H1 (cell line): ENCODE measurements around the gene CHTF18. TPM values are rescaled to one million over a fixed set of nuclear protein-coding genes. Genes with fewer than 3 reads are reported as not detected.

Experiments used
- CTCF ChIA-PET: fragments of 300-600 bp; sonication (Branson Sonifier 250); formaldehyde crosslinking; loops from one replicate; lab custom pipeline; 2021; ENCODE audit not compliant: partially characterized antibody; lab: Charles Lee
- POLR2A ChIA-PET: fragments of 300-600 bp; sonication (Branson Sonifier 250); formaldehyde crosslinking; loops from one replicate; lab custom pipeline; 2021; ENCODE audit warnings: inconsistent platforms; ENCODE audit not compliant: partially characterized antibody; lab: Charles Lee
- DNase-seq, 2 experiments: peaks; one replicate each; pipeline versions ENCODE4 v3.0.0 to v3.0.0-alpha.2; 2010 to 2022; ENCODE audit warnings: low spot score in 2 of 2, low read depth in 1 of 2, mixed read lengths in 1 of 2
- FAIRE-seq: peaks from 2 replicates; lab custom pipeline; 2011; peaks lifted over from hg19 to GRCh38; lab: Jason Lieb, UNC
- H2AFZ ChIP-seq: 2 replicates; pipeline ENCODE4 v1.8.1; 2012; ENCODE audit warnings: low read length, inconsistent platforms
- H2AK5ac ChIP-seq: 2 replicates; pipeline ENCODE4 v1.6.1; 2013; ENCODE audit warnings: low read depth, low read length
- H2BK120ac ChIP-seq: replicated peaks from 2 replicates; pipeline ENCODE3; 2013; ENCODE audit warnings: low read depth, low read length, inconsistent platforms
- H2BK12ac ChIP-seq: 2 replicates; pipeline ENCODE4 v1.6.1; 2013; ENCODE audit warnings: low read depth, low read length
- H2BK15ac ChIP-seq: 2 replicates; pipeline ENCODE4 v1.6.1; 2013; ENCODE audit warnings: low read length
- H2BK20ac ChIP-seq: 2 replicates; pipeline ENCODE4 v1.6.1; 2013; ENCODE audit warnings: low read length
- H2BK5ac ChIP-seq: 2 replicates; pipeline ENCODE4 v1.6.1; 2013; ENCODE audit warnings: low read depth, low read length
- H3K14ac ChIP-seq: 2 replicates; pipeline ENCODE4 v1.6.1; 2013; ENCODE audit warnings: inconsistent platforms; ENCODE audit not compliant: insufficient read length
- H3K18ac ChIP-seq: 2 replicates; pipeline ENCODE4 v1.6.1; 2013; ENCODE audit warnings: low read length; ENCODE audit errors: extremely low read depth
- H3K23ac ChIP-seq: 2 replicates; pipeline ENCODE4 v1.6.1; 2013; ENCODE audit warnings: inconsistent platforms; ENCODE audit not compliant: insufficient read length
- H3K23me2 ChIP-seq: 2 replicates; pipeline ENCODE4 v1.6.1; 2013; ENCODE audit warnings: low read depth, low read length
- H3K27ac ChIP-seq: 2 replicates; pipeline ENCODE4 v1.6.1; 2011; ENCODE audit warnings: low read depth, low read length, inconsistent platforms
- H3K27me3 ChIP-seq, 4 experiments: replicated peaks in 1 of 4; 1 replicate in 1 of 4; 2 replicates in 3 of 4; pipeline versions ENCODE4 v1.6.1 to v1.8.1; 2011 to 2013; ENCODE audit warnings: low read length in 3 of 4, mild to moderate bottlenecking in 3 of 4, inconsistent platforms in 2 of 4, mixed read lengths in 2 of 4, moderate library complexity in 1 of 4; ENCODE audit not compliant: control insufficient read depth in 3 of 4, insufficient read depth in 3 of 4; ENCODE audit errors: extremely low read depth in 1 of 4
- H3K36me3 ChIP-seq, 4 experiments: 2 replicates each; pipeline versions ENCODE4 v1.6.1 to v1.8.1; 2011 to 2013; ENCODE audit warnings: mild to moderate bottlenecking in 4 of 4, low read length in 3 of 4, moderate library complexity in 2 of 4, control low read depth in 1 of 4, inconsistent platforms in 1 of 4; ENCODE audit not compliant: insufficient read depth in 4 of 4, control insufficient read depth in 2 of 4
- H3K4ac ChIP-seq: replicated peaks from 2 replicates; pipeline ENCODE3; 2013; ENCODE audit warnings: low read length, low read depth, mixed read lengths, inconsistent platforms; ENCODE audit not compliant: insufficient read length
- H3K4me1 ChIP-seq, 4 experiments: replicated peaks in 1 of 4; 1 replicate in 1 of 4; 2 replicates in 3 of 4; pipeline versions ENCODE4 v1.6.1 to v1.8.1; 2011 to 2013; ENCODE audit warnings: low read length in 3 of 4, inconsistent platforms in 2 of 4, mixed read lengths in 1 of 4; ENCODE audit not compliant: insufficient read depth in 4 of 4, control insufficient read depth in 3 of 4
- H3K4me2 ChIP-seq, 2 experiments: 2 replicates each; pipeline versions ENCODE4 v1.6.1 to v1.8.1; 2011 to 2013; ENCODE audit warnings: low read depth in 2 of 2, low read length in 2 of 2, control low read depth in 1 of 2, inconsistent platforms in 1 of 2, mild to moderate bottlenecking in 1 of 2; ENCODE audit not compliant: insufficient read depth in 1 of 2
- H3K4me3 ChIP-seq, 4 experiments: fragments of 200-600, 300-600 bp in 1 of 4; sonication (generic), shearing (Covaris generic), sonication (Bioruptor Twin) in 1 of 4; 2 replicates each; pipeline versions ENCODE4 v1.5.1 to v1.8.1; 2011 to 2016; ENCODE audit warnings: low read length in 4 of 4, low read depth in 3 of 4, control low read depth in 2 of 4, inconsistent platforms in 2 of 4, mild to moderate bottlenecking in 2 of 4, mixed read lengths in 1 of 4, moderate library complexity in 1 of 4; ENCODE audit not compliant: insufficient read depth in 2 of 4; ENCODE audit errors: extremely low read depth in 1 of 4
- H3K56ac ChIP-seq: replicated peaks from 2 replicates; pipeline ENCODE3; 2013; ENCODE audit warnings: low read depth, mild to moderate bottlenecking, mixed read lengths, low read length, inconsistent platforms; ENCODE audit not compliant: insufficient read length
- H3K79me1 ChIP-seq: 2 replicates; pipeline ENCODE4 v1.6.1; 2013; ENCODE audit warnings: low read depth, low read length, control low read depth
- H3K79me2 ChIP-seq, 2 experiments: 2 replicates each; pipeline versions ENCODE4 v1.6.1 to v1.8.1; 2012 to 2013; ENCODE audit warnings: low read length in 2 of 2, mild to moderate bottlenecking in 2 of 2, inconsistent platforms in 1 of 2; ENCODE audit not compliant: insufficient read depth in 2 of 2, control insufficient read depth in 1 of 2
- H3K9ac ChIP-seq, 4 experiments: replicated peaks in 1 of 4; 1 replicate in 1 of 4; 2 replicates in 3 of 4; pipeline versions ENCODE4 v1.6.1 to v1.8.1; 2011 to 2013; ENCODE audit warnings: low read depth in 3 of 4, low read length in 3 of 4, control low read depth in 2 of 4, mild to moderate bottlenecking in 2 of 4, moderate library complexity in 2 of 4, inconsistent platforms in 1 of 4; ENCODE audit errors: extremely low read depth in 1 of 4
- H3K9me3 ChIP-seq, 2 experiments: 2 replicates each; pipeline versions ENCODE4 v1.6.1 to v1.8.1; 2012 to 2013; ENCODE audit warnings: mild to moderate bottlenecking in 2 of 2, moderate library complexity in 2 of 2, control low read depth in 1 of 2, inconsistent platforms in 1 of 2, low read depth in 1 of 2, low read length in 1 of 2, mixed read lengths in 1 of 2; ENCODE audit not compliant: insufficient read depth in 2 of 2
- H4K20me1 ChIP-seq, 2 experiments: replicated peaks in 1 of 2; 2 replicates each; pipeline versions ENCODE3 to v1.8.1; 2011 to 2013; ENCODE audit warnings: inconsistent platforms in 2 of 2, low read length in 2 of 2, mild to moderate bottlenecking in 1 of 2; ENCODE audit not compliant: insufficient read depth in 2 of 2, control insufficient read depth in 1 of 2
- H4K5ac ChIP-seq: 2 replicates; pipeline ENCODE4 v1.6.1; 2013; ENCODE audit warnings: low read length, low read depth, mixed read lengths, inconsistent platforms; ENCODE audit not compliant: insufficient read length
- H4K8ac ChIP-seq: 2 replicates; pipeline ENCODE4 v1.8.0; 2013; ENCODE audit warnings: mild to moderate bottlenecking, moderate library complexity, low read length, inconsistent platforms; ENCODE audit not compliant: insufficient read depth; ENCODE audit errors: extremely low read depth
- H4K91ac ChIP-seq: replicated peaks from 2 replicates; pipeline ENCODE3; 2013; ENCODE audit warnings: low read length, mixed read lengths, inconsistent platforms; ENCODE audit not compliant: insufficient read length
- ASH2L ChIP-seq: fragments of 200-600, 300-600 bp; sonication (generic); IDR thresholded peaks from one replicate; pipeline ENCODE4 v1.7.1; 2017; ENCODE audit warnings: low read length
- BRCA1 ChIP-seq: IDR thresholded peaks from 2 replicates; pipeline ENCODE4 v1.6.1; 2012; ENCODE audit warnings: low read depth, low read length, improper control_type of control experiment
- CREB1 ChIP-seq: IDR thresholded peaks from 2 replicates; pipeline ENCODE4 v1.6.1; 2012; ENCODE audit warnings: inconsistent platforms
- CTBP2 ChIP-seq: IDR thresholded peaks from 2 replicates; pipeline ENCODE4 v1.7.0; 2011; ENCODE audit warnings: borderline replicate concordance, mild to moderate bottlenecking, moderate library complexity, mixed read lengths, low read length; ENCODE audit not compliant: insufficient read depth, insufficient read length
- EGR1 ChIP-seq: IDR thresholded peaks from 2 replicates; pipeline ENCODE4 v1.6.1; 2011; ENCODE audit warnings: low read depth, low read length, borderline replicate concordance
- EP300 ChIP-seq, 2 experiments: IDR thresholded peaks; 1 replicate in 1 of 2; 2 replicates in 1 of 2; pipeline ENCODE4 v1.6.1; 2011 to 2012; ENCODE audit warnings: low read depth in 2 of 2, low read length in 2 of 2, mild to moderate bottlenecking in 2 of 2, borderline replicate concordance in 1 of 2, inconsistent platforms in 1 of 2, moderate library complexity in 1 of 2
- GABPA ChIP-seq: IDR thresholded peaks from 2 replicates; pipeline ENCODE4 v1.6.1; 2011; ENCODE audit warnings: mild to moderate bottlenecking, low read length, moderate library complexity, borderline replicate concordance; ENCODE audit not compliant: insufficient read depth
- GTF2F1 ChIP-seq: IDR thresholded peaks from 2 replicates; pipeline ENCODE4 v1.6.1; 2012; ENCODE audit warnings: low read depth, low read length, improper control_type of control experiment, borderline replicate concordance
- HDAC2 ChIP-seq, 2 experiments: fragments of 300-600 bp in 1 of 2; sonication (generic) in 1 of 2; IDR thresholded peaks; 2 replicates each; pipeline ENCODE4 v1.6.1; 2011 to 2012; ENCODE audit warnings: low read depth in 2 of 2, low read length in 2 of 2, mild to moderate bottlenecking in 2 of 2, moderate library complexity in 2 of 2, borderline replicate concordance in 1 of 2, inconsistent platforms in 1 of 2
- MAFK ChIP-seq: IDR thresholded peaks from 2 replicates; pipeline ENCODE4 v1.6.1; 2012; ENCODE audit warnings: low read depth, mild to moderate bottlenecking, improper control_type of control experiment, low read length
- NANOG ChIP-seq: IDR thresholded peaks from 2 replicates; pipeline ENCODE4 v1.6.1; 2011; ENCODE audit warnings: low read length, low read depth, mild to moderate bottlenecking, inconsistent platforms; ENCODE audit not compliant: insufficient read depth, poor library complexity, severe bottlenecking
- RBBP5 ChIP-seq: IDR thresholded peaks from 2 replicates; pipeline ENCODE4 v1.7.1; 2012; ENCODE audit warnings: low read depth, mild to moderate bottlenecking, inconsistent platforms, low read length, moderate library complexity, borderline replicate concordance
- RFX5 ChIP-seq: IDR thresholded peaks from 2 replicates; pipeline ENCODE4 v1.6.1; 2011; ENCODE audit warnings: low read depth, low read length, improper control_type of control experiment, borderline replicate concordance
- SRF ChIP-seq: IDR thresholded peaks from 2 replicates; pipeline ENCODE4 v1.6.1; 2011; ENCODE audit warnings: mild to moderate bottlenecking, low read depth, low read length, moderate library complexity
- WGBS, 2 experiments: shearing (Covaris generic) in 1 of 2; methylation state at CpG; one replicate each; pipeline versions ENCODE4 v1.1.6 to v1.1.7; 2013 to 2015; ENCODE audit warnings: low lambda C conversion rate in 2 of 2, mixed read lengths in 2 of 2, inconsistent platforms in 1 of 2, low coverage in 1 of 2, missing lambda C conversion rate in 1 of 2; ENCODE audit not compliant: insufficient replicate concordance in 2 of 2, insufficient coverage in 1 of 2, insufficient read length in 1 of 2; ENCODE audit errors: extremely low coverage in 1 of 2, missing lambda C conversion rate in 1 of 2; 5-methylcytosine and 5-hydroxymethylcytosine counted together
- polyA plus RNA-seq, 7 experiments: library from polyadenylated mRNA; depleted of rRNA in 3 of 7; stranded (reverse) in 5 of 7; unstranded in 2 of 7; fragments of >200 nt in 5 of 7; fragments of 200-250 nt in 2 of 7; gene quantifications; 1 replicate in 5 of 7; 2 replicates in 1 of 7; 4 replicates in 1 of 7; pipeline versions ENCODE4 v1.2.1 to v1.2.3, GENCODE V29; 2011 to 2013; ENCODE audit warnings: missing spikeins in 2 of 7, mixed read lengths in 2 of 7
- total RNA-seq: library from RNA; stranded (reverse); fragmentation: NEBNext Ultra II Directional; extraction: Animal tissue kit (Norgen Biotek cat#: 25700); gene quantifications from 2 replicates; pipeline ENCODE4 v1.2.1, GENCODE V29; 2021

CHTF18 gene
- total and polyA plus RNA-seq, 2 of the 8 experiments (the other 6 are each of a cell fraction or from before 2014, with no cell fraction given): 75.3 to 104 TPM

- POLR2A ChIA-PET: interaction anchor here (0.6 to 1.9 kb wide), 9 partner anchors 9 to 764 kb away, joined by 3 to 7 read pairs (median 4); partner anchors contain the start of genes ANTKMT and MSLN
- 96% methylated on average over 6 of the region's 6 CpGs; no CpG with 5 or more reads in 1 of the 2 experiments for WGBS, 2 experiments
- H3K27me3 ChIP-seq: no peaks in the 10 kb centered on the region
- H3K23ac ChIP-seq: no peak overlapping the region
- H3K14ac ChIP-seq: no peak overlapping the region
- no peak overlapping the region for H3K9ac ChIP-seq
- TF ChIP-seq EGR1 (no peak), HDAC2 (IDR thresholded peaks at IDR 0.05; ENCODE audit: borderline replicate concordance in 1 of 2, low read depth in 2 of 2, low read length in 2 of 2) (no peak), ASH2L (no peak), GTF2F1 (no peak), EP300 (IDR thresholded peaks at IDR 0.05; ENCODE audit: borderline replicate concordance in 1 of 2, low read depth in 2 of 2, low read length in 2 of 2) (no peak), CTBP2 (no peak), CREB1 (no peak), RFX5 (no peak), GABPA (no peak), RBBP5 (no peak), SRF (no peak), MAFK (no peak), NANOG (no peak), BRCA1 (no peak)
- no peak overlapping the region for H2AK5ac ChIP-seq
- H3K79me1 ChIP-seq: no peaks in the 10 kb centered on the region
- no peak overlapping the region for H2BK12ac ChIP-seq
- H4K20me1 ChIP-seq: no peaks in the 10 kb centered on the region
- H2BK15ac ChIP-seq: no peak overlapping the region
- no peak overlapping the region for H2BK120ac ChIP-seq
- CTCF ChIA-PET: interaction anchor here (0.5 to 35.8 kb wide), 10 partner anchors 8 to 1136 kb away, joined by 3 to 977 read pairs (median 12); partner anchors contain the start of genes ANTKMT, CCDC78, CIAO3 and FBXL16
- peaks cover 3 to 12% (median 5%) of the 10 kb centered on the region in 4 experiments; a peak in 5 of 7 replicates for H3K4me1 ChIP-seq
- H3K18ac ChIP-seq: no peak overlapping the region
- FAIRE-seq (no peak), DNase-seq (no peak)
- no peaks in the 10 kb centered on the region for H3K79me2 ChIP-seq
- H3K36me3 ChIP-seq: no peaks in the 10 kb centered on the region
- no peak overlapping the region for H3K4ac ChIP-seq
- no peaks in the 10 kb centered on the region for H3K23me2 ChIP-seq
- H3K4me3 ChIP-seq: no peak overlapping the region
- H4K8ac ChIP-seq: no peak overlapping the region
- no peak overlapping the region for H2BK20ac ChIP-seq
- no peak overlapping the region for H2BK5ac ChIP-seq
- no peak overlapping the region for H3K27ac ChIP-seq
- H4K5ac ChIP-seq: no peak overlapping the region
- H4K91ac ChIP-seq: no peak overlapping the region
- H3K56ac ChIP-seq: no peak overlapping the region
- no peak overlapping the region for H2AFZ ChIP-seq
- H3K9me3 ChIP-seq: no peaks in the 10 kb centered on the region
- no peak overlapping the region for H3K4me2 ChIP-seq
Measured at GRCh38 chr16:749010-749409, 39.4 kb upstream of the CHTF18 start.
